IMR-90 (cell line): ENCODE data around the gene EIF3M.

ENCODE experiments used
- BHLHE40 ChIP-seq: fragments of 150-350 bp; IDR thresholded peaks from 2 replicates; pipeline ENCODE4 v1.6.1; 2016; ENCODE audit warnings: mild to moderate bottlenecking, low read depth, low read length
- FOS ChIP-seq: fragments of 150-350 bp; IDR thresholded peaks from 2 replicates; pipeline ENCODE4 v1.6.1; 2016; ENCODE audit warnings: low read depth, low read length
- MAFK ChIP-seq: IDR thresholded peaks from 2 replicates; pipeline ENCODE4 v1.6.1; 2012; ENCODE audit warnings: low read depth, low read length, improper control_type of control experiment
- MXI1 ChIP-seq: IDR thresholded peaks from 2 replicates; pipeline ENCODE4 v1.6.1; 2012; ENCODE audit warnings: low read depth, mild to moderate bottlenecking, low read length, moderate library complexity, borderline replicate concordance
- POLR2A ChIP-seq: IDR thresholded peaks from 2 replicates; pipeline ENCODE4 v1.6.1; 2012; ENCODE audit warnings: mild to moderate bottlenecking, low read depth, low read length
- RAD21 ChIP-seq: IDR thresholded peaks from 2 replicates; pipeline ENCODE4 v1.6.1; 2012; ENCODE audit warnings: low read length, improper control_type of control experiment
- RCOR1 ChIP-seq: IDR thresholded peaks from 2 replicates; pipeline ENCODE4 v1.6.1; 2012; ENCODE audit warnings: mild to moderate bottlenecking, low read length, improper control_type of control experiment; ENCODE audit not compliant: insufficient replicate concordance
- RFX5 ChIP-seq: IDR thresholded peaks from 2 replicates; pipeline ENCODE4 v1.8.0; 2012; ENCODE audit warnings: low read depth, mild to moderate bottlenecking, low read length, moderate library complexity
- SMC3 ChIP-seq: fragments of 150-350 bp; IDR thresholded peaks from 2 replicates; pipeline ENCODE4 v1.6.1; 2016; ENCODE audit warnings: low read depth, mild to moderate bottlenecking, antibody characterized with exemption, low read length, moderate library complexity
- TF ChIP-seq, protein P1 (sequence below): conservative IDR thresholded peaks from 2 replicates; pipeline ENCODE4 v1.5.1; 2012; ENCODE audit warnings: mild to moderate bottlenecking, low read depth, low read length, improper control_type of control experiment

DNA sequence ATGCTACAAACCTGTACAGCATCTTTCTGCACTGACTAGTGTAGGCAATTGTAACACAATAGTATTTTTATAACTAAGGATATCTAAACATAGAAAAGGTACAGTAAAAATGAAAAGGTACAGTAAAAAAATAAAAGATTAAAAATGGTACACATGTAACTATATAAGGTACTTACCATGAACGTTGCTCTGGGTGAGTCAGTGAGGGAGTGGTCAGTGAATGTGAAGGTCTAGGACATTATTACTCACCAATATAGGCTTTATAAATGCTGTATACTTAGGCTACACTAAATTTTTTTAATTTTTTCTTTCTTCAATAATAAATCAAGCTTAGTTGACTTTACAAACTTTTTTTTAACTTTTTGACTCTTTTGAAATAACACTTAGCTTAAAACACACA is 59.9 kb downstream of the EIF3M start:
- TF ChIP-seq, protein P1, sequence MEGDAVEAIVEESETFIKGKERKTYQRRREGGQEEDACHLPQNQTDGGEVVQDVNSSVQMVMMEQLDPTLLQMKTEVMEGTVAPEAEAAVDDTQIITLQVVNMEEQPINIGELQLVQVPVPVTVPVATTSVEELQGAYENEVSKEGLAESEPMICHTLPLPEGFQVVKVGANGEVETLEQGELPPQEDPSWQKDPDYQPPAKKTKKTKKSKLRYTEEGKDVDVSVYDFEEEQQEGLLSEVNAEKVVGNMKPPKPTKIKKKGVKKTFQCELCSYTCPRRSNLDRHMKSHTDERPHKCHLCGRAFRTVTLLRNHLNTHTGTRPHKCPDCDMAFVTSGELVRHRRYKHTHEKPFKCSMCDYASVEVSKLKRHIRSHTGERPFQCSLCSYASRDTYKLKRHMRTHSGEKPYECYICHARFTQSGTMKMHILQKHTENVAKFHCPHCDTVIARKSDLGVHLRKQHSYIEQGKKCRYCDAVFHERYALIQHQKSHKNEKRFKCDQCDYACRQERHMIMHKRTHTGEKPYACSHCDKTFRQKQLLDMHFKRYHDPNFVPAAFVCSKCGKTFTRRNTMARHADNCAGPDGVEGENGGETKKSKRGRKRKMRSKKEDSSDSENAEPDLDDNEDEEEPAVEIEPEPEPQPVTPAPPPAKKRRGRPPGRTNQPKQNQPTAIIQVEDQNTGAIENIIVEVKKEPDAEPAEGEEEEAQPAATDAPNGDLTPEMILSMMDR, result no peak
- no peak for TF ChIP-seq POLR2A
- no peak for TF ChIP-seq MXI1
- no peak for TF ChIP-seq RAD21
- no peak for TF ChIP-seq MAFK
- no peak for TF ChIP-seq RFX5
- TF ChIP-seq BHLHE40, result no peak
- TF ChIP-seq FOS, result no peak
- TF ChIP-seq RCOR1, result no peak
- no peak for TF ChIP-seq SMC3
